HUDEP-2 (cell line): ENCODE results near the gene AMPD3.
"Not testable (repeated sequence)": the region's sequence is repeated elsewhere in the genome, so short reads cannot be mapped to it uniquely, and the experiment has no call there.

ENCODE experiments used
- DNase-seq, 76 experiments: peaks; one replicate each; lab custom pipeline; 2025; ENCODE audit not compliant: unreplicated experiment in 76 of 76; lab: John Stamatoyannopoulos, UW

AMPD3 gene

GRCh38 chr11:10436224-10436623, 18.8 kb upstream of the AMPD3 start:
- DNase-seq: no peak

- not testable (repeated sequence) for DNase-seq
Observed at GRCh38 chr11:10436683-10437082, 18.4 kb upstream of the AMPD3 start.

GRCh38 chr11:10438458-10438857, 16.6 kb upstream of the AMPD3 start:
- DNase-seq: no peak

DNA sequence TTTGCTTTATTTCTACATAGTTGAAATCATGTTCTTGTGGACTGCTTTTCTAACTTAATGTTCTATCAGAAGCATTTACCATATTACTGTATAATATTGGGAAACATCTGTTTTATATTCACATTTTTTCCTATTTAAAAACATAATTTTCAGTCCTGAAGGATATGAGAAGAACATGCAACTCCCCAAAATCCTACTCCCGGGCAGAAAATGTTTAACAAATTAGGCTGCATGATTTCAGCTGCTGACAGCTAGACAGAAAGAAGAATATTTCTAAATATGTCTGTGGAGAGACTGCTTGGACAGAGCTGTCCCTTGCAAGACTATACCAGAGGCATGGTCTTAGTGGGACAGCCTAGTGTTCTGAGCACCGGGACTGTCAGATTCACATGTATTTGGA, 15.7 kb upstream of the AMPD3 start:
- DNase-seq: no peak

GRCh38 chr11:10439924-10440323, 15.1 kb upstream of the AMPD3 start:
- DNase-seq: no peak

DNA sequence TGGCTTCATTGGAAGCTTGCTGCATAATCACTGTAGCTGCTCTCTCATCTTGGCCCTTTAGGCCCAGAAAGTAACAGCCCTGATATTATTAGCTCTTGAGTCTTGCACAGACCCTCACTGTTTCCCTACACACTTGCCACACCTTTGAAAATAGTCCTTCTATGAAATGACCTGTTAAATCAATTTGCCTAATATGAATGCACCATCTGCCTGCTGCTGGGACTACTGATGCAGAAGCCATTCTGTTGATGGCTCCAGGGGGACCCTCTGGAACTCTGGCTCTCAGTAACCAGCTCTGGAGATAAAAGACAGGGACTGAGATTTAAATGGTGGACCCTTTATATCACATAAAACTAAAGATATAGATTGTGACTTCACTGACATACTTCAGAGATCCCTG, 14.7 kb upstream of the AMPD3 start:
- DNase-seq: no peak

- no peak for DNase-seq
Observed at GRCh38 chr11:10441091-10441490, 14.0 kb upstream of the AMPD3 start.

DNA sequence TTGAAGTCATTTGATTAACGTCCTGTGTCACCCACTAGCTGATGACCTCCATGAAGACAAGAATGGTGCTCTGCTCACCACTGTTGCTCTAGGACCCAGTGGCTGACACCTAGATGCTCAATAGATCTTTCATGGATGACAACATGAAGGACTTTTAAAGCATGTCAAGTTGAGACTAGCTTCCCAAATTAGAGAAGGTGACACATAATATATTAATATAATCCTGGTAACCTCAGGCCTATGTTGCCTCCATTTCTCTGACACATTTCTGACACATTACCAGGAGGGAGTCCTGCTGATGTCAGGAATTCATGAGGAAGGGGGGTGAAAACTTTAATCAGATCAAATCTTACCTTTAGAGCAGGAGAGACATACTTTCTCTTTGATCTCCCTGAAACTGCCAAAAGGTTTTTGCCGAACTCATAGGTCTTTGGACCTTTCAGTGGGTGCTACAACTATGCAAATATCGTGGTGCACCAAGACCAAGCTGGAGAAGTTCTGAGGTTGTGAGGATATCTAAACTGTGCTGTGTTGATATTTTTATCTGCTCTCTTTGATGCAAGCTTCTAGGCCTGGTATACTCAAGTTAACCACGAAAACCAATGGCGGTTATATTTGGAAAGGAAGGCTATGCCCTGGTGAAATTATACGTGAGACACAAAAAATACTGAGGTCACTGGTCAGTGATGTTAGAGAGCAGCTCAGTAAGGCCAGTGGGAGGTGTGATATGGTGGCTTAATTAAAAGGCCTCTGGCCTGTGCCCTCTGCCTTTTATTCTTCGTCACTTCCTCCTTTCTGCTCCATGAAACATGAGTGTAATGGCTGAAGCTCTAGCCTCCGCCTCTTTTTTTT, 13.2 kb upstream of the AMPD3 start:
- DNase-seq: no peak

DNA sequence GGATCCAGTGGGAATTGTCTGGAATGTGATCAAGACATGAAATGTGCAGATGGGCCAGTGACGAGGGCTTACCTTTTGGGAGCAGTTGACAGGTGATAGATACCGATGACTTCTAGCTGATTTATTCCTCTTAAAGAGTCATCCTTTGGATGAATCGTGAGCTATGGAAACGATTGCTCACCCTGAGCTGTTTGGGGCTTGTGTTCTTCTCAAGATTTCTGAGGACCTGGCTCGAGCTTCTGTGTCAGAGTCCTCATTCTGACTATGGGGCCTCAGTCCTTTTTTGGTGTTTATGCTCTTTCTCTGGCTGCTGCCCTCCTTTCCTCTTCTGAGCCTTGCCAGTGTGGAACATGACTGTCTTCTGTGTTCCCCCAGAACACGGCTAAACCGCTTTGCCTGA, 11.9 kb upstream of the AMPD3 start:
- no peak for DNase-seq

GRCh38 chr11:10443721-10444235, 11.3 kb upstream of the AMPD3 start:
- DNase-seq: no peak

DNA sequence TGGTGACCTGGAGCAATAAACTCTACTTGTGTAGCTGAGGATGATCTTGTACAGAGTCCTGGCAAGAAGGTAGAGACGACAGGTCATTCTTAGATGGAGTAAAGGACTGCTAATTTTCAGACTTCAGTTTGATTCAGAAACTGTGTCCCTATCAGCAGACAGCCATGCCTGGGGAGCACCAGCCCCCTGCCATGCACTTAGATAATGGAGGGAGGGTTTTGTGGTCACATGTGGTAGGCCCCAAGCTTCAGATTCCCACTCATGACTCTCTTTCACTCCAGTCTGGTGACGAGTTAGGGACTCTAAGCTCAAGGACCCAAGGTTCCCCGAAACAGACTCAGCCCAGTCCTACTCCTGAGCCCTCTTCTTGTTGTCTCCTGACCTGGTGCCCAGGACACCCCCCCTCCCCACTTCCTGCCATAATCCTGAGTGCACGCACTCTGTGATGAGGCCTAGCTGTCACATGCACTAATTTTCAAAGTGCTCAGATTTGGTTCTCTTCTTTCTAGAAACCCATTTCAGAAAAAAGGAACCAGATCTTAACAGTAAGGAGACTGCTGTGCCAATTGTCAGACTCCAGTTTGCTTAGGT, 10.2 kb upstream of the AMPD3 start:
- peak in 1 of 76 experiments; percentile 16 for DNase-seq

- no peak for DNase-seq
Observed at GRCh38 chr11:10447445-10447844, 7.6 kb upstream of the AMPD3 start.

- DNase-seq: no peak
Observed at GRCh38 chr11:10450462-10451425, 4.3 kb upstream of the AMPD3 start.

DNA sequence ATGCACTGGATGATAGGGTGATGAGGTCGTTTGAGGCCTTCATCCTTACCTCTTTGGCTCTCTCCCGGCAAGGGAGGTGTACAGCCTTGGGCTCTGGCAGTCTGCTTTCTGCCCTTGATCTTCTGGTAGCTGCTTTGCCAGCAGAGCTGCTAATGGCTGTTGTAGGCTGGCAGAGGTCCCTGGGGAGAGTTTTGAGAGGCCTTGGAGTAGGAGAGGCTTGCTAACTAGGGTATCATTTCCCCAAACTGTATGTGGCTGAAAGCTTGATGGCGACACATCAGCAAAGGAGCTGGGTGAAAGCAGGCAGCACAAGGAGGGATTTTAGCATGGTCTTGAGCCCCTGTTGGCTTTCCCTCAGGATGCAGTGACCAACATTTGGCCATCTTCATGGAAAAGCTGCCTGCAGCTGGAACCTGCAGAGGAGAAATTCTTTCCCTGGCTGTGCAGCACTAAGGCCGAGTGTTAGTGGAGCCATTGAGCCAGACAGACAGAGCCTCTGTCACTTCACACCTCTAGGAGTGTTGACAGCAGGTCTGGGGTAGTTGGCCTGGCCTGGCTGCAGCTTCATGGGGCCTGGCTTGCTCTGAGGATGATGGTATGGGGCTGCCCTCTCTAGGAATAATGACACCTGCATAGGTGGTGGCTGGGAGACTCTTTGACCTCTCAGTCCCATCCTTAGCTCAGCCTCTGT, 3.5 kb upstream of the AMPD3 start:
- no peak for DNase-seq

DNA sequence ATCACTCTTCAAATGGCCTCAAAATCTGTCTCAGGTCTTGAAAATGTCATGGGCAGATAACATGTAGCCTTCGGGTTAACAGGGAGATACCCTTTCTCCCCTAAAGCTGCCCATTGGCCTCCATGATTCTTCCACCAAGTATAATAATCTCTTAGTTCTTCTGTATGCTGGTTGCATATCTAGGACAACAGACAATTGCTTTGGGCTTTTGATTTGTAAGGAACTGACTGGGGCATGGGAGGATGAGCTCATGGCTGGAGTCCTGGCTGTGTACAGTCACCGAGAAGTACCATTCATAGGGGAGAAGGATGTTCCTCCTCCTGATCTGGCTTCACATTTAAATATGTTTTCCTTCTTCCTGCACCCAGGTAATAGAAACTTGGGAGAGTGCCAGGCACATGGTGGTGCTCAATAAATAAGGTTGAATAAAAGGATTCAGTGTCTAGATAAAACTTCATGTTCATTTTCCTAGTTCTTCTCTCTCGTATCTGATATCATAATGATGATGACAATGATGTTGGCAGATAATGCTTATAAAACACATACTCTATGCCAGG, 2.8 kb upstream of the AMPD3 start:
- DNase-seq: no peak

GRCh38 chr11:10453261-10453660, 1.8 kb upstream of the AMPD3 start:
- no peak for DNase-seq

DNA sequence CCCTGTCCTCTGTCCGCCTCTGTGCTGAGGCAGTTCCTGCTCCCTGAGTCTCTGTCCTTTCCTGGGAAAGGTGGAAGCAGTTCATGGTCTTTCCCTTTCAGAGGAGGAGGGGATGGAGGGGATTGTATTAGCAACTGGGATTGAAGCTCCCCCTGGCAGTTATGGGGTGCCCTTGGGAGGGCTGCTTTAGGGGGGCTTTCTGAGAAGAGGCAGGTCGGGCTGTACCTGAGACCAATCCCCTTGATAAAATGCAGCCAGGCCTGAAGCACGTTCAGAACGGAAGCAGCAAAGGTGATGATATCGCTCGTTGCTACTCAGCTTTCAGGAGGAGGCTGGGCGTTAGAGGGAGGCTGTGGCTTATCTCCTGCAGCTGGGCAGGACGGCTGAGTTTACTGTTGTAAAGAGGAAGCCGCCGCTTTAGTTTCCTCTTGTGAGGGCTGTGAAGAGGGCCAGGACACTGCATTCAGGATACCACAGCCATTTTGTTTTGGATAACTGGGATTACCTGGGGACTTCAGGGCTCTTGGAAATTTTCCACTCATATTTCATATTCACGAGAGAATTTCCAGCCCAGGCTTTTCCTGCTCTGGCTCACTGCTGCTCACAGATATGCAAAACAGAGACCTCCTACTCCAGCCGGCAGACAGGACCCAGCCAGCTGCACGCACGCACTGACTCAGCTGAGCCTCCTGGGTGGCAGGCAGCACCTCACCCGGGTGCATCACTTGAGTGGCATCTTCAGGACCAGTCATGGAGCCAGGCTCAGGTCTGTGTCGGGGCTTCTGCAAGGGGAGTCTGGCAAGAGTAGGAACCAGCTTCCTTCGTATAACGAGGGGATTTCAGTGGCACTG, 798 bp downstream of the AMPD3 start:
- peak in 74 of 76 experiments; percentile 26 to 85 (median 71) for DNase-seq

DNA sequence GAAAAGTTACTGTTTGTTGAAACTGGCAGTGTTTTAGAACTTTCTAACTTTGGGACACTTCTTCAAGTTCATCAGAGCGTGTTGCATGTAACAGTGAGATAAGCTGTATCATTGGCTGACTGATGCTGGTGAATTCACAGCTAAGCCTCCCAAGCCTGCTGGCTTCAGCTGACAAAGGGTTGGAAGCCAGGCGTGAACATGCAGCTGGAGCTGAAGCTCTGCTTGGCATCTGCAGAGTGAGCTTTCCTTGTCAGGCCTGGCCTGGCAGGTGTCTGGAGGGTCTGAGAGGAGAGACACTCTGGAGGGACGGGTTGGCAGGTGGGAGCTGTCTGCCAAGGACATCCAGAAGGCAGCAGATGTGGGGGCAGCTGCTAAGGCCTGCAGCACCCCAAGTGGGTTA, 1.5 kb downstream of the AMPD3 start:
- DNase-seq: peak in 61 of 76 experiments; percentile 12 to 74 (median 41)

DNA sequence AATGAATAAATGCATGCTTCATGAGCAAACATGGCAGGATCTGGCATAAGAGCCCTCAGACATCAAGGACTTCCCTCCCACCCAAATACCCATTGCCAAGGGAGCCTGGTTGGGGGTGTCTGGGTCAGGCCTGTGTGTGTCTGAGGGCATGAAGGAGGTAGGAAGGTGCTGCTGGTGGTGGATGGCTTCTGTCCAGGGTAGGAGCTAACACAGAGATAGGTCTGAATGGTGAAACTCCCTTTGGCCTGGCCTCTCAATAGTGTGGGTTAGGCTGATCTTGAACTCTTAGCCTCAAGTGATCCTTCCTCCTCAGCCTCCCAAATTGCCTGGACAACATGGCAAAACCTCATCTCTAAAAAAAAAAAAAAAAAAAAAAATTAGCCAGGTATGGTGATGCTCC, 2.8 kb downstream of the AMPD3 start:
- no peak for DNase-seq
